Stimulated activated CD8-positive, alpha-beta memory T cell treated with anti-CD3 and anti-CD28 coated beads, Interleukin-15, amount 100 ng/mL, for 24 hours (primary cell): ENCODE data around the gene NR1I3.
"Not testable (repeated sequence)": the region's sequence is repeated elsewhere in the genome, so short reads cannot be mapped to it uniquely, and the experiment has no call there.

ENCODE experiments used
- DNase-seq: peaks from one replicate; pipeline ENCODE4 v3.0.0-alpha.2; 2020; ENCODE audit warnings: low read depth

Gene NR1I3

GRCh38 chr1:161250100-161250499 is 12.1 kb upstream of the NR1I3 start:
- DNase-seq = not testable (repeated sequence)

GRCh38 chr1:161244888-161245287 is 6.9 kb upstream of the NR1I3 start:
- DNase-seq = no peak

DNA sequence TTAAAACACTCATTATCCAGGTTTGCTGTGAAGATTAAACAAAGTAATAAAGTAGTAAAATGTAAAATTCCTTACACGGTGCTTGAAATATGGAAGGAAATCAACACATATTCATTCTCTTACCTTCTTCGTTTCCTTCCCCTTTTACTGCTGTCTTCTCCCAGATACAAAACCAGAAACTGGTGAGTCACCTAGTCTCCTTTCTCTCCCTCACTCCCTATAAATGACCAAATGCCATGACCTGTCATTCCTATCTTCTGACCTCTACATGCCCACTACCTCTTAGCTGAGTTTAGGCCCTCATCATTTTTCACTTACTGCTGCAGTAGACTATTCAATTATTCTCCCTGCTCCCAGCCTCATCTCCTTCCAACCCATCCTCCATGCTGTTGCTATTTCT is 4.3 kb upstream of the NR1I3 start:
- no peak for DNase-seq

GRCh38 chr1:161241682-161242081 is 3.7 kb upstream of the NR1I3 start:
- no peak for DNase-seq

DNA sequence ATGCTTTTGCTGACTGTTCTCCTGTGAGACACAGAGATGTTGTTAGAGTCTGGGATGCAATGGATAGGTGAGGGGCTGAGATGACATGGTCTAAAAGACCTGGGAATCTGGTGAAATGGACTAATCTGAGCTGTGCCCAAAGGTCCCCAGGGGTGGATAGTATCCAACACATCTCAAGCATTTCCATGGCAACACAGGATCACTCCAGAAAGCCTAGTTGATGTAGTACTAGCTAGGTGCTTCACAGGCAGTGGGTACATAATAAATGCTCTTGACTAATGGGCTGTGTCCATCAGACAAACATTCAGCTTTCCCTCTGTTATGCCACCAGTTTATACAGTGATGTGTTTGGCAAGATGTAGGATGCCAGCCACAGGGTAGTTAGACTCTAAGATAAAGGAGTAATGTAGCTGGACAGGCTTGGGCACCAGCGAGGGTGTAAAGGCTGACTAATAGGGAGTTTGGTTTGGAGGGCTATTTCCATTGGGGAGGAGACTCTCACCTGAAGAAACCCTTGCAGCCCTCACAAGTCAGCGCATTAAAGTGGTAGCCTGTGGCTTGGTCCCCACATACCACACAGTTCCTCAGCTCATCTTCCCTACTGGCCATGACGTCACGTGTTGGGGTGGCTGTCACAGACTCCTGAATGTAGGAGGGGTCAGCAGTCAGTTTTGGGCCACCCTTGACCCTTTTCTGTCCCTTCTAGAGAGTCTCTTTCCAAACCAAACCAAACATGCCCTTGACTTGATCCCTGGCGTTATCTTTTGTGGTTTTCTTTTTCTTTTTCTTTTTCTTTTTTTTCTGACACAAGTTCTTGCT is 1.8 kb downstream of the NR1I3 start:
- no peak for DNase-seq

DNA sequence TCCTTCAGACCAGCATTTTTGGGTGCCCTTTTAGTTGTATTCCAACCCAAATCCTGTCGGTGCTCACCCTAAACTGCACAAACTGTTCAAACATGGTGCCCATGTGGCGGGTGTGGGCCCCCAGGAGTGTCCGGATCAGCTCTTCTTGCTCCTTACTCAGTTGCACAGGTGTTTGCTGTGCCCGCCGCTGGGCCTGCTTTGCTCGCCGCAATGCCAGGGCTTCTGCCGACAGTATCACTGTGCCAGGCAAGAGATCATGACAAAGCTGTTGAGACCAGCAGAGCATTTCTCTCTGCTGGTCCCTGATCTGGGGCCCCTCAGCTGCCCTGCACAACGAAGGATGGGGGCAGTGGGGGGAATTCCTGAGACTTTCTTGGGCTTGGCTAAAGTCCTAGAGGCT is 4.9 kb downstream of the NR1I3 start:
- no peak for DNase-seq

DNA sequence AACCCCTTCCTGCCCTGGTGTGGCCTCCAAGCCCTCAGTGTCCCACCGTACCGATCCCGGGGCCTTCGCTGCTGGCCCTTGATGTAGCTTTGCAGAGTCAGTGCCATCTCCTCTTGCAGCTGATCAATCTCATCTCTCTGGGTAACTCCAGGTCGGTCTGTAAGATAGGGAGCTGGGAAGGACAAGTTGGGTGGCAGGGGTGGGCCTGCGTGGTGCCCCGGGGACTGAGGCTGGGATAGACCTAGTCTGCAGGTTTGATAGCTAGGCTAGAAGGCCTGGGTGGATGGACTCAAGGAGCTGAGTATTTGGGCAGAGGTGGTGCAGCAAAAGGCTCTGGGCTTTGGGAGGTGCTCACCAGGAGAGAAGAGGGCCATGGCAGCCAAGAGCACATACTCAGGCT is 7.2 kb downstream of the NR1I3 start:
- no peak for DNase-seq

DNA sequence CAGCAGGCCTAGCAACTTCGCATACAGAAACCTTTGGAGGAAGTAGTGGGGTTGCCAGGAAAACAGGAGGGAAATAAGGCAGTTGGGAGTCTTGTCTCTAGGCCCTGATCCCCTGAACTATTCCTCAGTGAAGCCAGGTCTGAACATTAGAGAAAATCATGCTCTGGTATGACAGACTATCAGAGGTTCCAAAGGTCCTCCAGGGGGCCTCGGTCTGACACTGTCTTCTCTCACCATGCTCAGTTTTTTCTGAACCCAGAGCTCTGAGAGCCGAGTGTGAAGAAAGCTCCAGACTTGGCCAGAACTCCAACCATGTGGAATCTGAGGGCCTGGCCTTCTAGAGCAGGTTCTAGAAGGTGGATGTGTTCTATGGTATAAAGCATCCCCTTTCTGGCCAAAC is 8.1 kb downstream of the NR1I3 start:
- DNase-seq = no peak

DNA sequence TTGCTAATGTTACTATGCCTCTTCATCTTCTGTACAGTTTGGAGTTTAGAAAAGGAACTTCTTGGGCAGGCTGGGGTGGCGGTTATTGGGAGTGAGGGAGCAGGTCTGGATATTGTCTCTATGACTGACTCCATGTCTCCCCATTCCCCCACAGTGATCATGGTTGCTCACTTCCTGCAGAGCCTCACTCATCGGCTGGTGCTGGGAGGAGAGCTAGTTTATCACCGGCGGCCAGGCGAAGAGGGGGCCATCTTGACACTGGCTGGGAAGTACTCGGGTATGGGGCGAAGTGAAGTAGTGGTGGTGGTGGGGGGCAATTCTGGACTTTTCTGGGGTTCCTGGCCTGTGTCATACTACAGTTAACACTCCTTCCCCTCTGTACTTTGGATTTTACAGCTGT is 10.0 kb downstream of the NR1I3 start:
- no peak for DNase-seq

- peak; percentile 85 for DNase-seq
Measured at GRCh38 chr1:161227196-161227871, 10.7 kb downstream of the NR1I3 start.

GRCh38 chr1:161226759-161227158 is 11.2 kb downstream of the NR1I3 start:
- no peak for DNase-seq

DNA sequence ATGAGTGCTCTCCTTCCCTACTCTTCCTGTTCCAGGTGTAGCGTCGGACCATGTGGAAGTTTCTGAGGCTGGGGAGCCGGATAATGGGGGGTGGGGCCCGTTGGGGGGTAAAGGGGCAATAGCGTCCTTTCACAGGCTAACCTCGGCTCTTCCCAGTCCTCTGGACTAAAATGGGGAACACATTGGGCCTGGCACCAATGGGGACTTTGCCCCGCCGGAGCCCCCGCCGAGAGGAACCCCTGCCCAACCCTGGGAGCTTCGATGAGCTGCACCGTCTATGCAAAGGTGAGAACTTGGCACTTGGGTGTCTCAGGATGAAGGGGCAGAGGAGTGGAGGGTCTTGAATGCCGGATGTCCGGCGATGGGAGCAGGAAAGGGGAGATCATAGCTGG is 11.7 kb downstream of the NR1I3 start:
- no peak for DNase-seq

GRCh38 chr1:161225534-161226319 is 12.3 kb downstream of the NR1I3 start, which contains the start of gene TOMM40L:
TOMM40L (plus strand) TSS chr1:161226060; CDS start chr1:161226490, 430 bp downstream.
- peak; percentile 46 for DNase-seq

- DNase-seq = no peak
Measured at GRCh38 chr1:161225178-161225533, 12.8 kb downstream of the NR1I3 start.

- not testable (repeated sequence) for DNase-seq
Measured at GRCh38 chr1:161224695-161225087, 13.3 kb downstream of the NR1I3 start.

DNA sequence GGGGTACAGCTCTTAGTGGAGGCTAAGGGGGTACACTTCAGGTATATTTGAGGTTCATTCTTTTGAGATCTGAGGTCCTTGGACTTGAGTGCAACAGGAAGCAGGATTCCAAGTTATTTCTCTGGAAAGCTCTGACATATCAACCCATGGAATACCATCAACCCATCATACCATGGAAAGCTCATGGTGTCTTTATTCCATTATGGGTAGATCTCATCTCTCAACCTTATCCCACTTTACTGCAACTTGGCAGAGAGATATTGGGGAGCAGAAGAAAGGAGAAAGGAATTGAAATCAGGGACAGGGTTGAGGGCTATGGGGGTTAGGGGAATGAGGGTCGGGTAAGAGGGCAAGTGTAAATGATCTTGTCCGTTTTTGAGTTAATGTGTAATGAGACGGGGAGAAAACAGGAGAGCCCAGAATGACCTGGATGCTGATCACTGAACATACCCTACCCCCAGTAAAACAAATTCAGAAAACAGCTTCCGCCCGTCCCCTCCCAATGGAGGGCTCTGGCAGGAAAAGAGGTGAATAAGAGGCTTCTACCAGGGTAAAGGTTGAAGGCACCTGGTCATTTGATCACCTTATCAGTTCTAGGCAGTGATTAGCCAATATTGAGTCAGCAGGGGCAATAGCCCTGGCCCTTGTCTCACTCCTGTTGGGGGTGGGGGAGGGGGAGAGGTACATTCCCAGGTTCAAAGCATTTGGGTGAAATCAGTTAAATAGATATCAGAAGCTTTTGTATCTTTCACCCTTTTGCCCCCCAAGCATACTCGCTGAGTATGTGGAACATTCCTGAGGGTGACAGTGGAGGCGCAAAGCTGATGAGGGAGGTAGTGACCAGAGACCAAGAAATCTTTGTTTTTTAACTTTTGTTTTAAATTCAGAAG is 14.0 kb downstream of the NR1I3 start:
- no peak for DNase-seq

- DNase-seq = no peak
Measured at GRCh38 chr1:161222175-161223019, 15.6 kb downstream of the NR1I3 start.

DNA sequence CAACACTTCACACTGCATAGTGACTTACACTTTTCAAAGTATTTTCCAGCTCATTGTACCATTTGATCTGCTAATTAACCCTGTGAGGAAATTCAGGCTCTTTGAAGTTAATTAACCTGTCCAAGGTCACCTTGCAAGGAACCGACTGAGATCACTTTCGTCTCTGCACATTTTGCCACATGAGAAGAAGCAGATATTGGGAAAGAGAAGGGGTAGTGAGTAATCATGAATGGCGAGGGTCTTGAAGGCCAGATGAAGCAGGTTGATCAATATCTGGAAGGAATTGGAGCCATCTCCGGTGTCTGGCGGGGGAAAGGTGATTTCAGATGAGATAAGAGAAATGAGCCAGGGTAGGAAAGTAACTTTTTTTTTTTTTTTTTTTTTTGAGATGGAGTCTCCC is 18.0 kb downstream of the NR1I3 start:
- DNase-seq = no peak

- no peak for DNase-seq
Measured at GRCh38 chr1:161219078-161219892, 18.7 kb downstream of the NR1I3 start.
